ENCODE results near the gene ALDH6A1.
A peak's percentile ranks its signal among the peaks of the same experiment; 100 is the strongest.
"Not testable (repeated sequence)": the region's sequence is repeated elsewhere in the genome, so short reads cannot be mapped to it uniquely, and the experiment has no call there.

Gene ALDH6A1

DNA sequence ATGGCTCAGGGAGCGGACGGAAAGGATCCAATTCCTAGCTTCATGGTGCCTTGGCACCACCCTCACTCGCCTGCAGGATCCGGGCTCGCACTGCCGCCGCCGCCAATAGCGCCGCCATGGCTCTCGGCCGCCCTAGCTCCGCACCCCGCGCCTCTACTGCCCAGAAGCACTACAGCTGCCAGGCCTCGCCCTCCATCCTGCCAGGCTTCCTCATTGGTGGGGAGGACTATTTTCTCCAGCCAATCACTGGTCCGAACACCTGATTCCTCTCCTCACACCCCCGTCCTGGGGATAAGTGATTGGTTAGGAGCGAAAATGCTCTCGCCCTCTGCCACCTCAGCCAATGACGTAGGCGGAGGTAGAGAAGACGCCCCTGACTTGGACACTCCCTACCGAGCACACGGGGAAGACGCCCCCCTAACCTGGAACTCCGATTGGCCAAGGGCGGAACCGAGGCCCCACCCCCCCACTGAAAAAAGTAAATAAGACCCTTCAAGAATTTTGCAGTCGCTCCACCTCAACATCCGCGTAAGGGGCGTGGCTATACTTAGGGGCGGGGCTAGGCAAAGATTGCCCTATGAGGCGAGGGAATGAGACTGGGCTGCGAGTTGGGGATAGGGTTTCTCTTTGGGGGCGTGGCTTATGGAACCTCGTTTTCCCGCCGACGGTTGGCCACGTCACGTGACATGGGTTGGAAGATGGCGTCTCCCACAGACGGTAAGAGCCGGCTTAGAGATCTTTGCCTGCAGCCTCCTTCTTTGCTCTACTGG lies at the start of gene ALDH6A1, which contains the start of gene LIN52:
Gene ALDH6A1, minus strand, starts transcription at position 177 of the 770 bp plus-strand sequence. Its CDS starts 59 bp downstream, at position 118.
Gene LIN52, plus strand, starts transcription at position 680 of the 770 bp plus-strand sequence. Its CDS starts 19 bp downstream, at position 699.
- peak; percentile 99 for DNase-seq (ENCODE audit: low read depth)

GRCh38 chr14:74127634-74128033 lies 43.4 kb upstream of the ALDH6A1 start:
- no peak for DNase-seq (ENCODE audit: low read depth)

DNA sequence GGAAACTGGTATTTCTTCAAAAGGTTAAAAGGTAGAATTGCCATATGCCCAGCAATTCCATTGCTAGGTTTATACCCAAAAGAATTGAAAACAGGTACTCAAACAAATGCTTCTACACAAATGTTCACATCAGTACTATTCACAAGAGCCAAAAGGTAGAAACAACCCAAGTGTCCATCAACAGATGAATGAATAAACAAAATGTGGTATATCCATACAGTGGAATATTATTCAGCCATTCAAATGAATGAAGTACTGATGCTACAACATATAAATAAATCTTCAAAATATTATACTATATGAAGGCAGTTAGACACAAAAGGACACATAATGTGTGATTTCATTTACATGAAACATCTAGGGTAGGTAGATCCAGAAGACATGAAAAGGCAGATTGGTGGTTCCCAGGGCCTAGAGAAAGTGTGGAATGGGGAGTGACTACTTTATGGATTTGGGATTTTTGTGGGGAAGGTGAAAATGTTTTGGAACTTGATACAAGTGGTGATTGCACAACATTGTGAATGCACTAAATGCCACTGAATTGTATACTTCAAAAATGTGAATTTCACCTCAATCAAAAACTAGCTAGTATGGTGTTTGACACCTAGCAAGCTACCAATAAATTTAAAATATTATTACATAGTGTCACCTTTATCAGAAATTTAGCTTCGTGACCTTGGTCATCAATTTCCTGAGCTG lies 42.2 kb upstream of the ALDH6A1 start:
- DNase-seq (ENCODE audit: low read depth), result no peak

GRCh38 chr14:74125487-74125886 lies 41.2 kb upstream of the ALDH6A1 start:
- DNase-seq (ENCODE audit: low read depth), result not testable (repeated sequence)

DNA sequence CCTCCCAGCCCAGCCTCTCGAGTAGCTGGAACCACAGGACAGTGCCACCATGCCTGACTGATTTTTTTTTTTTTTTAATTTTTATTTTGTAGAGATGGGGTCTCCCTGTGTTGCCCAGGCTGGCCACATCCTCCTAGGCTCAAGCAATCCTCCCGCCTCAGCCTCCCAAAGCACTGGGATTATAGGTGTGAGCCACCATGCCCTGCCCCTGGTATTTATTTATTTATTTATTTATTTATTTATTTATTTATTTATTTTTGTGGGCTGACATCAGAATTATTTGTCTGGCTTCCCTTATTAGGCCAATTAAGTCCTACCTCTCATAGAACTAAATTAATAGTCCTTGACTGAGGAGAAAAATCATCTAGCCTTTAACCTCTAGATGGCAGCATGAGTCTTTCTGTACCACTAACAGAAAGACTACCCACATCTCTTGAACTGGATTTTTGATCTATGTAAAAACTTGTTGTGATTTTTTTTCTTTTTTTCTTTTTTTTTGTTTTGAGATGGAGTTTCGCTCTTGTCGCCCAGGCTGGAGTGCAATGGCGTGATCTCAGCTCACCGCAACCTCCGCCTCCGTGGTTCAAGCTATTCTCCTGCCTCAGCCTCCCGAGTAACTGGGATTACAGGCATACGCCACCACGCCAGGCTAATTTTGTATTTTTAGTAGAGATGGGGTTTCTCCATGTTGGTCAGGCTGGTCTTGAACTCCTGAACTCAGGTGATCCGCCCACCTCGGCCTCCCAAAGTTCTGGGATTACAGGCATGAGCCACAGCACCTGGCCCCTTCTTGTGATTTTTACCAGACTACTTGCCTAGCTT lies 27.4 kb upstream of the ALDH6A1 start:
- peak; percentile 6 for DNase-seq (ENCODE audit: low read depth)

GRCh38 chr14:74109369-74109768 lies 25.1 kb upstream of the ALDH6A1 start:
- no peak for DNase-seq (ENCODE audit: low read depth)

DNA sequence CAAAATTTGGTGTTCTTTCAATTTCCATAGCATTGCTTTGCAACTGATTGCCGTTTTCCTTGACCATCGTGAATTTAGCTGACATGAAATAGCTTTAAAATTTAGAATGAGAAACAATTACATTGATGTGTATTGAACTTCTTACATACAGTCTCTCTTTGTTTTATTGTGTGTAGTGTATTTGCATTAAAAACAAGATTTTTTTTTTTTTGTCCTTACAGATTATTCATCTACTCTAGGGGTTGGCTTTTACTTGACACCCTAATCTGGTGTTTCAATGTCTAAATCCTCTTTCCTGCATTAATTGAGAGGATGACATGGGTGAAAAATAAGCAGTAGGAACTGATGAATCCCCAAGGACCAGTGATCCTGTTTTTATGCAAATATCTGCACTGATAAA lies 21.1 kb upstream of the ALDH6A1 start:
- no peak for DNase-seq (ENCODE audit: low read depth)

DNA sequence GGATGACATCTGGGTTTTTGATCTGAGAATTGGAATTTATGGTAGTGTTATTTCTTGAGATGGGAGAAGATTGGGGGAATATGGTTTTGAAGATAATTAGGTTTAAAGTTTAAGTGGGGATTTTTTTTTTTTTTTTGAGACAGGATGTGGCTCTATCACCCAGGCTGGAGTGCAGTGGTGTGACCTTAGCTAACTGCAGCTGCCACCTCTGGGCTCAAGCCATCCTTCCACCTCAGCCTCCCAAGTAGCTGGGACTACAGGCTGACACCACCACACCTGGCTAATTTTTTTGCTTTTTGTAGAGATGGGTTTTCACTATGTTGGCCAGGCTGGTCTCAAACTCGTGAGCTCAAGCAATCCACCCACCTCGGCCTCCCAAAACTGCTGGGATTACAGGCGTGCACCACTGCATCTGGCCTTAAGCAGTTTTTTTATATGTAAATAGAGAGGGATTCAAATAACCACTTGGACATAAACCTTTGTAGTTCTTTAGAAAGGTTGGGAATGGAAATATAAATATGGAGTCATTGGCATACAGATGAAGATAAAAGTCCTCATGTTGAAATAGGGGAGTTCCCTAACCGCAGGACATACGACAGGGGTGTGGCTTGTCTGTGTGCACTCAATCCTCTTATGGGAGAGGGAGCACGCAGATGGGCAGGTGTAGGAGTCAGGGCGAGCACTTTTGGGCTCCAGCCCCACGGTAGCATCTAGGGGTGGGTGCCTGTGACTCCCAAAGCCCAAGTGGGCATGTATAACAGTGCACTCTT lies 5.2 kb upstream of the ALDH6A1 start:
- DNase-seq (ENCODE audit: low read depth), result no peak

GRCh38 chr14:74085828-74086227 lies 1.6 kb upstream of the ALDH6A1 start:
- no peak for DNase-seq (ENCODE audit: low read depth)

DNA sequence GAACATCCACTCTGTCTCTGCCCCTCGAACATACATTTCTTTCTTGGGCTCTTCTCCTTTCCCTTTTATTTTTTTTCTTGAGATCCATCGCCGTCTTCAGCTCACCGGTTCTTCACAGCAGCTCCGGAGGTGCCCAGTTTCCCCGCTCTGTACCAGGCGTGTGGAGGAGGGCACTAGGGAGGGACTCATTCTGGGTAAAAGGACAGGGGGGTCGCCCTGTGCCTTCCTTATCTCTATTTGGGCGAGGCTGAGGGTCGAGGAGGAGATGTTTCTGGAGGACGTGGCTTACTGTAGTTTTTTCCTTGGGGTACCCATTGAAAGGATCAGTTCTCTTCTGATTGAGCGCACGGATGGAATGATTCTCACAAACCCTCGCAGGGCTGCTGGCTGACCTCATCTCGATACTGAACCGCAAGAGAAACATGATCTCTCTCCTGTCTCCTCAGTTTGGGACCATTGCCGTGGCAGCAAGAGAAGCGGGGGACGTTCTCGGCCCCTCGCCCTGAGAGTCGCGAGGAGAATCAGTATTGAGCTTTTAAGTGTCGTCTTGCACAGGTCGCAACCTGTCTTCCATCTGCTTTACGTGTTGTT lies 889 bp upstream of the ALDH6A1 start:
- no peak for DNase-seq (ENCODE audit: low read depth)

DNA sequence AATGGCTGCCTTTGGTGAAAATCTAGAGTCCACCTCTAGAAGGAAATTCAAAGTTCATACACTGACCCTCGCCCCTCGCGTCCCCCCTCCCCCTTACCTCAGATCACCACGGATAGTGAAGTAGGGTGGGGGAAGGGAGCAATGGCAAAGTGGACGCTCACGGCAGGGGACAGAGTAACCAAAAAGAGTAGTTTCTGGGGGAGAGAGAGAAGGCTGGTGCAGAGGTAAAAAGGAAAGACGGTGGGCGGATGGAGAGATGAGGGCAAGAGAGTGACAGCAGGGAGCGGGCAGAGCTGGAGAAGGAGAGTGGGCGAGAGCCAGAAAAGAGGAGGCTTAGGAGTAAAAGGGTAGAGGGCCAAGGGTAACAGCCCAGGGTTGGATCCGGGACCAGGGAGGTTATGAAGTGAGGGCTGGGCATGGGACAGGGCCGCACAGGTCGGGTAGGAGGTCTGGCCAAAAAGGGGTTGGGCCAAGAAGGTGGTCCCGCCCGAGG lies 423 bp downstream of the ALDH6A1 start:
- DNase-seq (ENCODE audit: low read depth), result no peak

DNA sequence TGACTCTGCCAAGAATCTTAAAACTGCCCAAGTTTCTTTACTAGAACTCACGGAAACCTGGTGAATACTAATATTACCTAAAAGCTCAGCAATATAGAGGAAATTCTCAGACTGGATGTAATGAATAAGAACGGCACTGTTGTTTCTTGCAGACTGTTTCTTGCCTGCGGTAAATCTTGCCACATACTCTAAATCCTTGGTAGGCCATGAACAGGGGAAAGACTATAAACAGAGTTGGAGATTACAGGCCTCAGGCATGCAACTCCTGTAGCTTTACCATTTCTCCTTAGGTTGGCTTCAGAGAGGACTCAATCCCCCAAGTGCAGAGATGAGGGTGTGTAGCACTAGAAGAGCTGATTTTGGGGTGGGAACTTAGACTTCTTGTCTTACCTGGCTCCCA lies 1.1 kb downstream of the ALDH6A1 start:
- DNase-seq (ENCODE audit: low read depth), result no peak

DNA sequence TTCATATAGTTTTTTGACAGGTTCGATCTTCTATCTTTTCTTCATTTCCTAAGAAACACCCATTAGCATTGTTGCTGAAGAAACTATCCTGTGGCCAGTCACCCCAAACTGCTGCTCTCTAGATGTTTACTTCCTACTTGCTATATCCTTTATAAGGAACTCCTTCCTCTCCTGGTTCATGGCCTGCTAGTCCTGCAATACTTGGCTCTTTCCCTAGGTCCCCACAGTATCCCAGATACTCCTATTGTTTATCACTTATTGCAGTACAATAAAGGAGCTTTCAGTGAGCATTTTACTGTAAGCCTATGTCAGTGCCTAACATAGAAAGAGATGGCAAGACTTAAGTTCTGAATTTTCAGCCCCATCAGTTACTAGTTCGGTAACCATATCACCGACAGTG lies 2.8 kb downstream of the ALDH6A1 start:
- DNase-seq (ENCODE audit: low read depth), result no peak

- no peak for DNase-seq (ENCODE audit: low read depth)
These were observed 3.3 kb downstream of the ALDH6A1 start for GRCh38 chr14:74080820-74081460.

DNA sequence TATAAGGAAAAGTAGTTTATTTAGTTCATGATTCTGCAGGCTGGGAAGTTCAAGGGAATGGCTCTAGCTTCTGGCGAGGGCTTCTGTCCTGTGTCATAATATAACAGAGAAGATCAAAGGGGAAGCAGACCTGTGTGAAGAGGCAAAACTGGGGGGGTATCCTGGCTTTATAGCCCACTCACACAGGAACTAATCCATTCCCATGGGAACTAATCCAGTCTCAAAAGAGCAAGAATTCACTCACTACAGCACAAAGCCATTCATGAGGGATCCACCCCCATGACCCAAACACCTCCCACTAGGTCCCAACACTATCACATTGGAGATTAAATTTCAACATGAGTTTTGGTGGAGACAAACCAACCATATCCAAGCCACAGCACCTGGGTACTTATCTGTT lies 6.9 kb downstream of the ALDH6A1 start:
- no peak for DNase-seq (ENCODE audit: low read depth)

- no peak for DNase-seq (ENCODE audit: low read depth)
These were observed 18.3 kb downstream of the ALDH6A1 start for GRCh38 chr14:74065746-74066575.

GRCh38 chr14:74064883-74065282 lies 19.4 kb downstream of the ALDH6A1 start:
- DNase-seq (ENCODE audit: low read depth), result no peak

DNA sequence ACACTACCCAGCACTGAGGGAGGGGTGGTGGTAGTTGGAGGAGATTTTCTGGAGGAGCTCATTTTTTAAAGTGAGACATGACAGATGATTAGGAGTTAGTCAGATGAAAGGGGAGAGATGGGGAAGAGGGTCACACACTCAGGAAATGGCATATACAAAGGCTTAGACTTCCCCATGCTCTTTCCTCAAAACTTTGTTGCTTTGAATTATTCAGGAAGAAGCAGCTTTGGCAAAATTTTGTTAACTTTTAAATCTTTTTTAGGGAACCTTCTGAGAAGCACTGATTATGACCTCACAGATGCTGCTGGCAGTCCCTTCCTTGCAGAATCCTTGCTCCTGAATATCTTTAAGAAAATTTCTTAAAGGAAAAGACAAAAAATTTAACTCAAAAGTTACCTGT lies 19.8 kb downstream of the ALDH6A1 start:
- DNase-seq (ENCODE audit: low read depth), result no peak

DNA sequence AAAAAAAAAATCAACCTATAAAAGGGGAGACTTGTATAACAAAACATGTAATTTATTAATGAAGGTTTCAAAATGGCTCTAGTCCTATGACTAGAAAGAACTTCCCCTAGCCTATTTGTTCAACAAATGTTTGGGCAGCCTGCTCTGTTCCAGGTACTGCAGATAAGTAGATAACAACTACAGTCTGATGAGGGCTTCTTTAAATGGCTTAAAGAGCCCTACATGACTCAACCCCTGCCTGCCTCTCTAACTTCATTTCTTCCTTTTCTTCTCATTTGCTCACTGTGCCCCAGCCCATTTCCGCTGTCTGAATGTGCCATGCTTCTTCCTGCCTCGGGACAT lies 21.5 kb downstream of the ALDH6A1 start:
- no peak for DNase-seq (ENCODE audit: low read depth)
